ENCODE results near the gene ADAM12. TPM values are rescaled to one million over a fixed set of nuclear protein-coding genes. Genes with fewer than 3 reads are reported as not detected.
"Not testable (repeated sequence)": the region's sequence is repeated elsewhere in the genome, so short reads cannot be mapped to it uniquely, and the experiment has no call there.

ADAM12 gene
- total and polyA plus RNA-seq, 5 donors = 0.14 to 2.7 (median 1.4) TPM

GRCh38 chr10:126185676-126186447 is 202.4 kb downstream of the ADAM12 start:
- no peaks in the 10 kb centered on the region for H3K9me3 ChIP-seq (ENCODE audit: control insufficient read depth, low read length)
- no peaks in the 10 kb centered on the region for H3K27me3 ChIP-seq (ENCODE audit: control insufficient read depth, insufficient read depth)
- whole genome bisulfite sequencing = 77% methylated on average over 10 of the region's 10 CpGs
- H3K4me3 ChIP-seq (ENCODE audit: low read length) = no peak overlapping the region
- DNase-seq (no peak), ATAC-seq (no peak)
- intact Hi-C loops (cut with DNase I) = no loop called here
- H3K27ac ChIP-seq (ENCODE audit: low read length) = no peak overlapping the region
- no peaks in the 10 kb centered on the region for H3K4me1 ChIP-seq (ENCODE audit: control insufficient read depth, insufficient read depth, low read length)

DNA sequence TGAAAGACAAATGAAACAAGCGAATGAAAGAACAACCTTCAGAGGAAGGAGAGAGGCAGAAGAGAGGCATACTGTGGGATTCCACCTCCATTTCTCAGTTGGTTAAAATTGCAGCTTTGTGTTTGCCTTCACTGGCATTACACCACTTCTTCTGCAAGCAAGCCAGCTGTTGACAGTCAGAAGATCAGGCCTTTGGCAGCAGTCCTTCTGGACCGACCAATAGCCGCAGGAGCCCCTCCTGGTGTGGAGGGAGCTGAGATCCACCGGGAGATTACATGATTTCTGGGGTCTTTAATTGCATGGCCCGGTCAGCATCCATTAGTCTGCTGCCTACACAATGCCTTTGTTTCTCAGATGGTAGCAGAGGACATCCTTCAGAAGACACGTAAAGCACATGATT is 206.7 kb downstream of the ADAM12 start:
- no peak for DNase-seq
- intact Hi-C loops (cut with DNase I) = no loop called here
- H3K9me3 ChIP-seq (ENCODE audit: control insufficient read depth, low read length) = no peaks in the 10 kb centered on the region
- 68% methylated on average over 6 of the region's 6 CpGs for WGBS
- H3K4me1 ChIP-seq (ENCODE audit: control insufficient read depth, insufficient read depth, low read length) = no peaks in the 10 kb centered on the region
- ATAC-seq = no peak
- H3K27ac ChIP-seq (ENCODE audit: low read length) = no peak overlapping the region
- no peaks in the 10 kb centered on the region for H3K27me3 ChIP-seq (ENCODE audit: control insufficient read depth, insufficient read depth)
- H3K4me3 ChIP-seq (ENCODE audit: low read length) = no peak overlapping the region

DNA sequence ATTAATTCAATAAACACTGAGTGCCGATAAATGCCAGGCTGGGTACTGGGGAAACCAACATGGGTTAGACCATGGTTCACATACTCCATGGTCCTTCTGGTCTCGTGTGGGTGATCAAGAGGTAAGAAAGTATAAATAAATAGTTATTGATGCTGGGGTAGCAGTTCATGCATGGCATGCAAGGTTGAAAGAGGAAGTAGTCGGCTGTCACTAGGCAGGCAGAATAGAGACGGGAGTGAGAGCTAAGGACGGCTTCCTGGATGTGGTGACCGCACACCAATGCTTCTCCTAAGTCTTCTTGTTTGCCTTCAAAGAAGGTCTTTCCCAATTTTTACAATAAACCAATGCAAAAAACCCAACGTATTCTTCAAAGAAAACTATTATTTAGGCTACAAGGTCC is 208.6 kb downstream of the ADAM12 start:
- Histone ChIP-seq H3K4me1 (ENCODE audit: control insufficient read depth, insufficient read depth, low read length) (no peaks in the 10 kb centered on the region), H3K27ac (ENCODE audit: low read length) (no peak overlapping the region), H3K4me3 (ENCODE audit: low read length) (no peak overlapping the region), H3K27me3 (ENCODE audit: control insufficient read depth, insufficient read depth) (no peaks in the 10 kb centered on the region), H3K9me3 (ENCODE audit: control insufficient read depth, low read length) (no peaks in the 10 kb centered on the region)
- intact Hi-C loops (cut with DNase I) = no loop called here
- 80% methylated on average over 7 of the region's 7 CpGs for WGBS
- DNase-seq (no peak), ATAC-seq (no peak)

DNA sequence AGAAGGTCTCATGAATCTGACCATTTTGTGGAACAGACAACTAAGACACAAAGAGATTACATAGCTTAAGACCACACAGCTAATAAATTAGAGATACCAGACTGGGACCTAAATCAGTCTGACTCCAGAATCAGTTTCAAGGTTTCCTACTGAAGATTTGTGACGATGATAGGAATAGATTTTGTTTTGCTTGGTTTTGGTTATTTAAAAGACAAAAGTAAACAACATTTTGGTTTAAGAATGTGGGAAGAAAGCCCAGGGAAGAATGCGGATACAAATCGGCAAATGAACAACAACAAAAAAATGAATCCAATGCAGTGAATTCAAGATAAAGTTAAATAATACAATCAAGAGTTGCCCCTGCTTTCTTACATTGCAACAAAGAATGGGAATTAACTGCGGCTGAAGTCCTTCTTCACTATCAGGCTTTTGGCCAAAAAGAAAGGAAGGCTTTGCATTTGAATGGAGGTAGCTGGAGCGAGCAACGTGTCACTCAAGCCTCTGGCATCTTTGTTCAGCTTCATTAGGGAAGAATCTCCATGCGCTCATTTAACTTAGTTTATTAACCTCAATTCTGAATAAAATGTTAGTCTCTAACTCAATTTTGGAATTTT is 210.8 kb downstream of the ADAM12 start:
- 76% methylated on average over 7 of the region's 7 CpGs for WGBS
- no peaks in the 10 kb centered on the region for H3K9me3 ChIP-seq (ENCODE audit: control insufficient read depth, low read length)
- no peak overlapping the region for H3K27ac ChIP-seq (ENCODE audit: low read length)
- no peak overlapping the region for H3K4me3 ChIP-seq (ENCODE audit: low read length)
- no peaks in the 10 kb centered on the region for H3K27me3 ChIP-seq (ENCODE audit: control insufficient read depth, insufficient read depth)
- intact Hi-C loops (cut with DNase I) = no loop called here
- no peak for ATAC-seq
- no peaks in the 10 kb centered on the region for H3K4me1 ChIP-seq (ENCODE audit: control insufficient read depth, insufficient read depth, low read length)
- DNase-seq = no peak

GRCh38 chr10:126175641-126176262 is 212.5 kb downstream of the ADAM12 start:
- H3K27me3 ChIP-seq (ENCODE audit: control insufficient read depth, insufficient read depth) = no peaks in the 10 kb centered on the region
- no peaks in the 10 kb centered on the region for H3K4me1 ChIP-seq (ENCODE audit: control insufficient read depth, insufficient read depth, low read length)
- H3K4me3 ChIP-seq (ENCODE audit: low read length) = no peak overlapping the region
- 85% methylated on average over 14 of the region's 14 CpGs for WGBS
- DNase-seq (no peak), ATAC-seq (no peak)
- H3K27ac ChIP-seq (ENCODE audit: low read length) = no peak overlapping the region
- no peaks in the 10 kb centered on the region for H3K9me3 ChIP-seq (ENCODE audit: control insufficient read depth, low read length)
- intact Hi-C loops (cut with DNase I) = no loop called here

GRCh38 chr10:126172755-126173154 is 215.5 kb downstream of the ADAM12 start:
- DNase-seq; ATAC-seq; H3K9me3 ChIP-seq (ENCODE audit: control insufficient read depth, low read length); H3K4me1 ChIP-seq (ENCODE audit: control insufficient read depth, insufficient read depth, low read length); H3K27ac ChIP-seq (ENCODE audit: low read length); H3K27me3 ChIP-seq (ENCODE audit: control insufficient read depth, insufficient read depth); intact Hi-C loops (cut with DNase I); H3K4me3 ChIP-seq (ENCODE audit: low read length): not testable (repeated sequence)
- no CpG with 5 or more reads among the region's 1 CpG for WGBS

GRCh38 chr10:126171555-126171954 is 216.7 kb downstream of the ADAM12 start:
- H3K4me1 ChIP-seq (ENCODE audit: control insufficient read depth, insufficient read depth, low read length) = no peaks in the 10 kb centered on the region
- H3K4me3 ChIP-seq (ENCODE audit: low read length) = no peak overlapping the region
- H3K27me3 ChIP-seq (ENCODE audit: control insufficient read depth, insufficient read depth) = no peaks in the 10 kb centered on the region
- no peaks in the 10 kb centered on the region for H3K9me3 ChIP-seq (ENCODE audit: control insufficient read depth, low read length)
- no peak overlapping the region for H3K27ac ChIP-seq (ENCODE audit: low read length)
- intact Hi-C loops (cut with DNase I) = no loop called here
- 52% methylated on average over 5 of the region's 5 CpGs for WGBS
- peak in 1 of 2 donors; percentile 28 for ATAC-seq
- no peak for DNase-seq

- Histone ChIP-seq H3K27ac (ENCODE audit: low read length) (no peak overlapping the region), H3K4me3 (ENCODE audit: low read length) (no peak overlapping the region), H3K27me3 (ENCODE audit: control insufficient read depth, insufficient read depth) (no peaks in the 10 kb centered on the region), H3K9me3 (ENCODE audit: control insufficient read depth, low read length) (no peaks in the 10 kb centered on the region), H3K4me1 (ENCODE audit: control insufficient read depth, insufficient read depth, low read length) (no peaks in the 10 kb centered on the region)
- intact Hi-C loops (cut with DNase I) = no loop called here
- ATAC-seq = no peak
- WGBS = 76% methylated on average over 2 of the region's 2 CpGs
- DNase-seq = no peak
Observed at GRCh38 chr10:126170776-126171175, 217.5 kb downstream of the ADAM12 start.

- Histone ChIP-seq H3K27ac (ENCODE audit: low read length) (no peak overlapping the region), H3K4me1 (ENCODE audit: control insufficient read depth, insufficient read depth, low read length) (no peaks in the 10 kb centered on the region), H3K4me3 (ENCODE audit: low read length) (no peak overlapping the region), H3K9me3 (ENCODE audit: control insufficient read depth, low read length) (no peaks in the 10 kb centered on the region), H3K27me3 (ENCODE audit: control insufficient read depth, insufficient read depth) (no peaks in the 10 kb centered on the region)
- intact Hi-C loops (cut with DNase I) = no loop called here
- no peak for ATAC-seq
- 82% methylated on average over 4 of the region's 4 CpGs for WGBS
- no peak for DNase-seq
Observed at GRCh38 chr10:126170371-126170770, 217.9 kb downstream of the ADAM12 start.

DNA sequence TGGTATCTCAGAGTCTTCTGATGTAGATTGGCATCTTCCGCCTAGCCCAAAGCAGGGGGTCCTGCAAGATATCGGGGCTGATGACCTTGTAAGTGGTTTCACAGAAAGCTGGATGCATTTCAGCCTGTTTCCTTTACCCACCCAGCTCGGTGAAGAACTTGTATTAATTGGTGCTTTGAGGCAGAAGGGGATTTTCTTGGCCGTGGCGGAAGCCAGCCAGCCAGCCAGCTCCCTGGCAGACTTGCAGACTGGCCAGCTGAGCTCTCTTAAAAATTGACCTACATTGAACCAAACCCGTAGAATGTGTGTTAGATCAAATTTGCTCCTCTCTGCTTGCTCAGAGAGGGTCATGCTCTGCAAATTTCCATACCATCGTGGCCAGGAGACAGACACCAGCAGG is 218.4 kb downstream of the ADAM12 start:
- 71% methylated on average over 7 of the region's 7 CpGs for WGBS
- Histone ChIP-seq H3K9me3 (ENCODE audit: control insufficient read depth, low read length) (no peaks in the 10 kb centered on the region), H3K4me1 (ENCODE audit: control insufficient read depth, insufficient read depth, low read length) (no peaks in the 10 kb centered on the region), H3K27me3 (ENCODE audit: control insufficient read depth, insufficient read depth) (no peaks in the 10 kb centered on the region), H3K4me3 (ENCODE audit: low read length) (no peak overlapping the region), H3K27ac (ENCODE audit: low read length) (no peak overlapping the region)
- ATAC-seq (no peak), DNase-seq (no peak)
- intact Hi-C loops (cut with DNase I) = no loop called here

- Histone ChIP-seq H3K27ac (ENCODE audit: low read length) (no peak overlapping the region), H3K4me1 (ENCODE audit: control insufficient read depth, insufficient read depth, low read length) (no peaks in the 10 kb centered on the region), H3K4me3 (ENCODE audit: low read length) (no peak overlapping the region), H3K9me3 (ENCODE audit: control insufficient read depth, low read length) (no peaks in the 10 kb centered on the region), H3K27me3 (ENCODE audit: control insufficient read depth, insufficient read depth) (no peaks in the 10 kb centered on the region)
- intact Hi-C loops (cut with DNase I) = no loop called here
- DNase-seq = no peak
- 93% methylated on average over 7 of the region's 7 CpGs for WGBS
- no peak for ATAC-seq
Observed at GRCh38 chr10:126166797-126167196, 221.5 kb downstream of the ADAM12 start.
